GM12872 (cell line): ENCODE results near the gene GSDMA.

Experiments
- CTCF ChIP-seq: IDR thresholded peaks from 3 replicates; pipeline ENCODE4 v1.5.1; 2011; ENCODE audit warnings: low read depth, mild to moderate bottlenecking, low read length, moderate library complexity; ENCODE audit not compliant: insufficient read depth

GSDMA gene

GRCh38 chr17:39970157-39970692, 7.4 kb downstream of the GSDMA start:
- TF ChIP-seq CTCF: no peak

DNA sequence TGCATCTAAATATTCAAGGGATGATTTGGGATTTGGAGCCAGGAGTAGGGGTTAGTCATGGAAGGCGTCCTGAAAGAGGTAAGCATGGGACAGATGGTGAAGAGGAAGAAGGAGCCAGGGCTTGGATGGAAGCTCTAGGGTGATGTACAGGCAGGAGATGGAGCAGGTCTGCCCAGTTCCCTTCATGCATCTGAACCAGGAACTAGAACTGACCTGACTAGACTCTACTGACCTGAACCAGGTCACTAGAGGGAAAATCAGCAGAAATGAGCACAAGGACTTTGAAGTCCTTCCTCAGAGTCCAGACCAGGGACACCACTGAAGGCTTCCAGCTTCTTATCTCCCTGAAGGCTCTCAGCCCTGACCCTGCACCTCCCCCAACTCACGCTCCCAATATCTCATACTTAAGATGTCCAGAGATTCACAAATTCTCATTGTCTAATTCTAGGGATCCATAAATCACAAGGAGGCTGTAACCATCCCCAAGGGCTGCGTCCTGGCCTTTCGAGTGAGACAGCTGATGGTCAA, 8.3 kb downstream of the GSDMA start:
- TF ChIP-seq CTCF: no peak

DNA sequence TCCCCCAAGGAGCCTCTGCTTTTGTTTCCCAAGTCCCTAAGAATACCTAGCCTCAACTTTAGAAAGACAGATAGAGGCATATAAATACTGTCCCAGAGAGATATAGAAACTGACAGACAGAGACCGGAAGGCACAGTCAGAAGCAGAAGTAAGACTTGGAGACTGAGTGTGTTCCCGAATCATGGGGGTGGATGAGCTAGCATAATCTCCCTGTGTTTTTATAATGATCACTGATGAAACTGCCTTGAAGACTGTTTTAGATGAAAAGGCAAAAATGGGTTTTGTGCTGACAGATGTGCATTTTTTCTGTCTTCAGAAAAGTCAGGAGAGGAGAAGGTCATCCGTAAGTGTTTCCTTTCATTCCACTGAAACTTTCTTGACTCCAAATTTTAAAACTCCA, 9.5 kb downstream of the GSDMA start:
- no peak for TF ChIP-seq CTCF

DNA sequence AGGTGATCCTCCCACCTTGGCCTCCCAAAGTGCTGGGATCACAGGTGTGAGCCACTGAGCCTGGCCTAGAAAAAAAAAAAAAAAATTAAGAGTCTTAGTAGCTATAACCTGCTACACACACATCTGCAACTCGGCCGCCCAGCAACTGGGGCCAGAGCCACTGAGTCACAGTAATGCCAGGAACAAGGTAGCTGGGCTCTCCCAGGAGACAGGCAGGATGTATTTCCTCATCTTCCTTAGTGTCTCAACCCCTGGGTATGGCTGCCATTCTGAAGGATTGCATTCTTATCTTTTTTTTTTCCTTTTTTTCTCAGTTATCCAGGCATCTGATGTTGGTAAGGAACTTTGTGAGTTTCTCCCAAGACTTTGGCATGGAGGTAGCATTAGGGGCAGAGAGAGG, 10.7 kb downstream of the GSDMA start:
- TF ChIP-seq CTCF: no peak

- no peak for TF ChIP-seq CTCF
Observed at GRCh38 chr17:39974433-39974832, 11.6 kb downstream of the GSDMA start.

DNA sequence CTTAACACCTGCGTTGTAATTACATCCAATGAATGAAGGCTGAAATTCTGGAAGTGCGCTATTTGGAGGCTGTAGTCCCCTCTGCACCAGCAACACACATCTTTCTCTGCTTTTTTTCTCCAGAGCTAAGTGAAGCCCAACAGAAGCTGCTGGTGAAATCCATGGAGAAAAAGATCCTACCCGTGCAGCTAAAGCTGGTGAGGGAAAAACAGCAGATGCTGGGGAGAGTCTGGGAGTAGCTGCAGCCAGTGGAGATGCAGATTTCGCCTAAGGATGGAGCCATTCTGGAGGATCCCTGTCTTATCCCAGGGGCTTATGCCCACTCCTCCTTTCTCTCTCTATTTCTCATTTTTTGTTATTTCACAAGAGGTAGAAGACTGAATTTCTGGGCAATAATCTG, 13.0 kb downstream of the GSDMA start:
- no peak for TF ChIP-seq CTCF

DNA sequence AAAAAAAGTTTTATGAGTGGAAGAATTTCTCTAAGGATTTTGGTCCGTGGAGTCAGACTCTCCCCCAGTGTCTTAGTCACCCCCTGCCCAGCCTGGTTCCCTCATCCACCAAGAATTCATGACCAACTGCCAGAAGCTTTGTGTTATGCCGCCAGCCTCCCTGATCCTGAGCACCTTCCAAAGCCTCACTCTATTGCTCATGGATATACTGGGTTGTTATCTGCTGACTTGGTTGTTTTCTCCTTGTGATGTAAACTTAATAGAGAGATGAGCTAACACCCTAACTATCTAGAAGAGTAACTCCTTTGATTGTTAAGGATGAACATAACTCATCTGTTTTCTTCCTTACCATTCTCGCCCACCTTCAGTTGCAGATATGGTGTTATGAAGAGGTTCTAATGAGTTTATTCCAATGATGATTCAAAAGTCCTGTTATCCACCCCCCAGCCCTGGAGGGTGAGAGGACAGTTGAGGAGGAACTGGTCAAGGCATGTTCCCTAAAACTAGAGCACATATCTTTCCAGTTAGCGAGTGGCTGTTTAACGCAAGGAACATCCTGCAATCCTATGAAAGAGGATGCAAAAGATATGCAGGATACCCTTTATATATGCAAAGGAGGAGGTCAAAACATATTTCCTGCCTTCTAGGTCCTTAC, 16.3 kb downstream of the GSDMA start:
- TF ChIP-seq CTCF: no peak
